HepG2 (cell line): ENCODE measurements around the gene GDPD4. TPM values are rescaled to one million over a fixed set of nuclear protein-coding genes. Genes with fewer than 3 reads are reported as not detected.

ENCODE experiments used
- CREB1 ChIP-seq, 2 experiments: fragments of 450-650 bp in 1 of 2; IDR thresholded peaks; 2 replicates each; pipeline ENCODE4 v1.6.1; 2016 to 2017; ENCODE audit warnings: control low read depth in 1 of 2, mild to moderate bottlenecking in 1 of 2, missing compliant biosample characterization in 1 of 2, missing genetic modification characterization in 1 of 2
- HDAC2 ChIP-seq: sonication (generic); formaldehyde crosslinking; IDR thresholded peaks from 2 replicates; pipeline ENCODE4 v1.4.0; 2020; ENCODE audit warnings: missing genetic modification reagents
- KLF11 ChIP-seq: IDR thresholded peaks from 2 replicates; pipeline ENCODE4 v1.6.1; 2016; ENCODE audit warnings: missing compliant biosample characterization
- MTA3 ChIP-seq: sonication (generic); formaldehyde crosslinking; IDR thresholded peaks from 2 replicates; pipeline ENCODE4 v1.4.0; 2020; ENCODE audit warnings: missing genetic modification reagents
- ZNF20 ChIP-seq: sonication (generic); formaldehyde crosslinking; IDR thresholded peaks from 2 replicates; pipeline ENCODE4 v1.4.0; 2020; ENCODE audit warnings: mild to moderate bottlenecking, moderate library complexity, missing genetic modification reagents
- polyA plus RNA-seq, 8 experiments: library from polyadenylated mRNA; depleted of rRNA in 3 of 8; stranded (reverse) in 7 of 8; unstranded in 1 of 8; fragments of >200 nt; fragmentation: Illumina TruSeq in 4 of 8; extraction: Trizol in 4 of 8; gene quantifications; 2 replicates each; pipeline versions ENCODE4 v1.2.1 to v1.2.3, GENCODE V29; 2011 to 2016; ENCODE audit warnings: low read depth in 4 of 8, missing spikeins in 1 of 8, mixed read lengths in 1 of 8; ENCODE audit not compliant: insufficient read depth in 1 of 8
- total RNA-seq, 5 experiments: library from RNA; depleted of rRNA; stranded (reverse); fragments of >200 nt; fragmentation: Illumina TruSeq; extraction: Trizol; gene quantifications; 2 replicates each; pipeline ENCODE4 v1.2.3, GENCODE V29; 2016; ENCODE audit warnings: low read depth in 1 of 5
- TF ChIP-seq, protein P1 (sequence below): sonication (generic); formaldehyde crosslinking; IDR thresholded peaks from 2 replicates; pipeline ENCODE4 v1.4.0; 2020; ENCODE audit warnings: mild to moderate bottlenecking, missing genetic modification reagents
- TF ChIP-seq, protein P2 (sequence below), 2 experiments: sonication (generic) in 1 of 2; formaldehyde crosslinking in 1 of 2; IDR thresholded peaks; 2 replicates each; pipeline versions ENCODE4 v1.6.1 to v1.9.0; 2014 to 2022; ENCODE audit warnings: antibody characterized with exemption in 1 of 2, borderline replicate concordance in 1 of 2, inconsistent platforms in 1 of 2, low read depth in 1 of 2, missing genetic modification reagents in 1 of 2

GDPD4 gene
- total and polyA plus RNA-seq, 2 of the 13 experiments (the other 11 are each of a cell fraction or from before 2014, with no cell fraction given): not detected

DNA sequence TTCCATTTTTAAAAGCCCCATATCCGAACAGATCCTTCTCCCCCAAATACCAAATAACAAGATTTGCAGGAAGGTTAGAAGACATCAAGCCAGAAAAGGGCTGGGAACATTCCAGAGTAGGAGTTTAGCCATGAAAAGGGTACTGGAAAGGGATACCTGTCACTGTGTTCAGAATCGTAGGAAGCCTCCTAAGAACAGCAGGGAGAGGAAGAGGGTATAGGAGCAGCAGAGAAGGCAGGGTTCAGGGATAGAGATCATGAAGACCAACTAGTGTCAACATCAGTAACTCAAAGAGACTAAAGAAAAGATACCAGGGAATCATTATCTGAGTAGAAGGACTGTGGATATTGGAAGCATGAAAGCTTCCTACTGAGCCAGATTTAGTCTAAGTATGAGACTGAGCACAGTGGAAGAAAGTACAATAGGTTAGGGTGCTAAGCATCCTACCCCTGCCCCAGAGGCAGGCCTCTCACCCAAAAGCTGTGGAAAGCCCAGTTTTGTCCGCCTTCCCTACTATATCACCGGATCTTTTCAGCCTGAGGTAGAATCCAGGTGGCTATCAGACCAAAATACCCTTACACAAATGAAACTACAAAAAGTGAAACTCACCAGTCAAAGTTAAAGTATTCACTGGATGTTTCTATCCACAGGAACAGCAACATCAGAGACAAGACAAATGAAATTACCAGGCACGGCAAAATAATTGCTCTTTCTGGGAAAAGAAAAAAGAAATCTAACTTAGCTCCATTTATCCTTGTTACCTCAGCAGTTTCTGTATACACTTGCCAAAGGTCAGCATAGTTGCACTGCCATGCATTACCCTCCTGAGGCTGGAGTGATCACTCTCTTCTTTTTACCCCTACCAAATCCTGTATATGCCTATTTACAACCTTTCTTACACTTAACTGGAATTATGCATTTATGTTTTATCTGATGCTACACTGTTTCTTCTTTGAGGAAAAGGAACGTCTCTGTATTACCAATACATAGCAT, 16.7 kb downstream of the GDPD4 start (continued):
- no peak for TF ChIP-seq HDAC2 (CRISPR knock-in tag)
- no peak for TF ChIP-seq CREB1 (IDR thresholded peaks at IDR 0.05)
- no peak for TF ChIP-seq CREB1 (CRISPR knock-in tag; IDR thresholded peaks at IDR 0.05)
- TF ChIP-seq, protein P1, sequence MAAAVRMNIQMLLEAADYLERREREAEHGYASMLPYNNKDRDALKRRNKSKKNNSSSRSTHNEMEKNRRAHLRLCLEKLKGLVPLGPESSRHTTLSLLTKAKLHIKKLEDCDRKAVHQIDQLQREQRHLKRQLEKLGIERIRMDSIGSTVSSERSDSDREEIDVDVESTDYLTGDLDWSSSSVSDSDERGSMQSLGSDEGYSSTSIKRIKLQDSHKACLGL (CRISPR knock-in tag): no peak
- TF ChIP-seq MTA3 (CRISPR knock-in tag): no peak
- no peak for TF ChIP-seq KLF11 (CRISPR knock-in tag)
- TF ChIP-seq, protein P2, sequence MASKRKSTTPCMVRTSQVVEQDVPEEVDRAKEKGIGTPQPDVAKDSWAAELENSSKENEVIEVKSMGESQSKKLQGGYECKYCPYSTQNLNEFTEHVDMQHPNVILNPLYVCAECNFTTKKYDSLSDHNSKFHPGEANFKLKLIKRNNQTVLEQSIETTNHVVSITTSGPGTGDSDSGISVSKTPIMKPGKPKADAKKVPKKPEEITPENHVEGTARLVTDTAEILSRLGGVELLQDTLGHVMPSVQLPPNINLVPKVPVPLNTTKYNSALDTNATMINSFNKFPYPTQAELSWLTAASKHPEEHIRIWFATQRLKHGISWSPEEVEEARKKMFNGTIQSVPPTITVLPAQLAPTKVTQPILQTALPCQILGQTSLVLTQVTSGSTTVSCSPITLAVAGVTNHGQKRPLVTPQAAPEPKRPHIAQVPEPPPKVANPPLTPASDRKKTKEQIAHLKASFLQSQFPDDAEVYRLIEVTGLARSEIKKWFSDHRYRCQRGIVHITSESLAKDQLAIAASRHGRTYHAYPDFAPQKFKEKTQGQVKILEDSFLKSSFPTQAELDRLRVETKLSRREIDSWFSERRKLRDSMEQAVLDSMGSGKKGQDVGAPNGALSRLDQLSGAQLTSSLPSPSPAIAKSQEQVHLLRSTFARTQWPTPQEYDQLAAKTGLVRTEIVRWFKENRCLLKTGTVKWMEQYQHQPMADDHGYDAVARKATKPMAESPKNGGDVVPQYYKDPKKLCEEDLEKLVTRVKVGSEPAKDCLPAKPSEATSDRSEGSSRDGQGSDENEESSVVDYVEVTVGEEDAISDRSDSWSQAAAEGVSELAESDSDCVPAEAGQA (IDR thresholded peaks at IDR 0.05; ENCODE audit: low read depth): no peak
- TF ChIP-seq, protein P2 (CRISPR knock-in tag; IDR thresholded peaks at IDR 0.05; ENCODE audit: borderline replicate concordance): no peak
- TF ChIP-seq ZNF20 (CRISPR knock-in tag): no peak
